Mesendoderm (in vitro differentiated cells): ENCODE data around the gene DPP7. TPM values are rescaled to one million over a fixed set of nuclear protein-coding genes. Genes with fewer than 3 reads are reported as not detected.

Experiments used
- small RNA-seq: library from polyadenylated mRNA; stranded (forward); fragments of <200 nt; extraction: miRNeasy Mini kit (QIAGEN cat#:217004); gene quantifications from one replicate; pipeline ENCODE3, GENCODE V24; 2013; ENCODE audit not compliant: insufficient read depth

DPP7 gene

Small RNA genes within 50 kb of the gene (small RNA-seq; reads per million reads assigned to genes)
- not detected for gene RF00153
